Measurements from ENCODE around the gene MSI2. TPM values are rescaled to one million over a fixed set of nuclear protein-coding genes. Genes with fewer than 3 reads are reported as not detected.

MSI2 gene
- total and polyA plus RNA-seq, 9 of the 15 experiments (the other 6 are each of a cell fraction or from before 2014, with no cell fraction given): 4.6 to 61.8 (median 42.4) TPM

DNA sequence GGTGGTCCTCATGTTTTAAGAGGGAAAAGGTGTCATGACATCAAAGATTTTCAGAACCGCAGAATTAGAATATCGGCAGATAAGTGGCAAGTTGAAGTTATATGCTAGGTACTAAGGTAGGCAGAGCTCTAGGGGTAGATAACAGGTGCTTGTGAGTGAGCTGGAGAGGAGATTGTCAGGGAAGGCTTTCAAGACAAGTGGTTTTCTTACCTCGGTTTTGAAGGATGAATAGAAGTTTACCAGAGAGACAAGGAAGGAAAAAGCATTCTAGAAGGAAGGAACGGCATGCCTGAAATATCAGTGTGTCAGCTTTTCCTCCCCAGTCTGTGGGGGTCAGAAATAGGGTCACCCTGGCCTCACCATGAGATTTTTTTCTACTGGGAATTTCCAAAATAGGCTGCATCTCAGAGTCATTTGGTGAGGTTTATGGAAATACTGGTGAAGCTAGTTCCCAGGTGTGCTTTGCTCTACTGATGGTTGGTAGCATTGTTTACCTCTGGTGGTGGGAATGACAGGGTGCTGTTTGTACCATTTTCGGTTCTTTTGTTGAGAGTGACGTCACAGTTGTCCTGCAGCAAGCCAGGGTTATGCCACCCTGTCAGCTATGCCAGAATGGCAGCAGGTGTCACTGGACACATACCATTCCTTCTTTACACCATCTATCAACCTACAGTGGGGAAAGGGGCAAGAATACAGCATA is 112.5 kb downstream of the MSI2 start (continued):
- TF ChIP-seq, protein P1, sequence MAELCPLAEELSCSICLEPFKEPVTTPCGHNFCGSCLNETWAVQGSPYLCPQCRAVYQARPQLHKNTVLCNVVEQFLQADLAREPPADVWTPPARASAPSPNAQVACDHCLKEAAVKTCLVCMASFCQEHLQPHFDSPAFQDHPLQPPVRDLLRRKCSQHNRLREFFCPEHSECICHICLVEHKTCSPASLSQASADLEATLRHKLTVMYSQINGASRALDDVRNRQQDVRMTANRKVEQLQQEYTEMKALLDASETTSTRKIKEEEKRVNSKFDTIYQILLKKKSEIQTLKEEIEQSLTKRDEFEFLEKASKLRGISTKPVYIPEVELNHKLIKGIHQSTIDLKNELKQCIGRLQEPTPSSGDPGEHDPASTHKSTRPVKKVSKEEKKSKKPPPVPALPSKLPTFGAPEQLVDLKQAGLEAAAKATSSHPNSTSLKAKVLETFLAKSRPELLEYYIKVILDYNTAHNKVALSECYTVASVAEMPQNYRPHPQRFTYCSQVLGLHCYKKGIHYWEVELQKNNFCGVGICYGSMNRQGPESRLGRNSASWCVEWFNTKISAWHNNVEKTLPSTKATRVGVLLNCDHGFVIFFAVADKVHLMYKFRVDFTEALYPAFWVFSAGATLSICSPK (IDR thresholded peaks at IDR 0.05; ENCODE audit: borderline replicate concordance): no peak

DNA sequence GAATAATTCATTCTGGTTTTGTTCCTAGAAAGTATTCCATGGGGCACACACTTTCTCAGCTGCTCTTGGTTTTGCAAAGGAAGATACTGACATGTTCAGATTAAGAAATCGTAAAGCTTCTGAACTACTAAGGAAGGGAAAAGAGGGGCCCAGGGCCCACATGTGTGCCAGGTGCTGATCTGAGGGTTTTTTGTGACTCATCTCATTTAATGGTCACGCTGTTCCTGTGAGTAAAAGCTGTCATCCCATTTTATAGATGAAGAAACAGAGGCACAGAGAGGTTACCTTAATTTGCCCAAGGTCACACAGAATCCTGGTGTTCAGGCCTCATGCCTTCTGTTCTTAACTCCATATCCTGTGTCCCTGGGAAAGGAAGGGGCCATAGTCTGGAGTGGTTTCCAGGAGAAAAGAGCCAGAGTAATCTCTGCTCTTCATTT is 113.2 kb downstream of the MSI2 start:
- WGBS (ENCODE audit: insufficient coverage, low coverage, missing lambda C conversion rate): 30% methylated on average over 2 of the region's 2 CpGs
- no peak overlapping the region for H3K27ac ChIP-seq (ENCODE audit: extremely low read depth, low read depth, low read length)
- ChIA-PET CTCF (ENCODE audit: low intra/inter-chr PET ratio) (no interaction called here), POLR2A (interaction anchor here (0.9 kb wide), 1 partner anchor 10 kb away, joined by 3 read pairs; no protein-coding TSS in a partner anchor)
- H3K4me3 ChIP-seq: no peak overlapping the region
- H3K79me2 ChIP-seq (ENCODE audit: control insufficient read depth, insufficient read depth, low read length): peaks cover 54% of the 10 kb centered on the region
- intact Hi-C loops (cut with micrococcal nuclease): no loop called here
- H3K4me2 ChIP-seq (ENCODE audit: insufficient read depth, low read length): no peak overlapping the region
- H3K9me1 ChIP-seq (ENCODE audit: control insufficient read depth, insufficient read depth, low read length): no peaks in the 10 kb centered on the region
- no peak overlapping the region for H2AFZ ChIP-seq (ENCODE audit: low read depth, low read length)
- no peaks in the 10 kb centered on the region for H3K36me3 ChIP-seq (ENCODE audit: control insufficient read depth, insufficient read depth, low read length)
- ATAC-seq (no peak), DNase-seq (ENCODE audit: extremely low read depth in 1 of 4, low spot score in 3 of 4) (no peak), FAIRE-seq (no peak)
- H3K4me1 ChIP-seq (replicated peaks in 1 of 2; ENCODE audit: control insufficient read depth in 2 of 2, insufficient read depth in 2 of 2, low read length in 2 of 2): peaks cover 20 to 52% of the 10 kb centered on the region in 2 experiments
- no TSS peak for BruUV-seq (replicated peaks)
- H3K9ac ChIP-seq (ENCODE audit: insufficient read depth in 1 of 2, low read depth in 2 of 2, low read length in 2 of 2): no peak overlapping the region
- no peaks in the 10 kb centered on the region for H4K20me1 ChIP-seq (replicated peaks; ENCODE audit: control insufficient read depth, insufficient read depth, low read length)
- H3K27me3 ChIP-seq (ENCODE audit: control insufficient read depth in 2 of 2, insufficient read depth in 2 of 2, low read length in 2 of 2): no peaks in the 10 kb centered on the region
- in situ Hi-C loops (cut with MboI): no loop called here
- 0 out of 2 replicates have a peak, but pooled peaks cover 7% of the 10 kb centered on the region for H3K9me3 ChIP-seq (replicated peaks; ENCODE audit: control insufficient read depth, insufficient read depth, low read depth, low read length)
- TF ChIP-seq KHSRP (IDR thresholded peaks at IDR 0.05) (no peak), POLR2G (IDR thresholded peaks at IDR 0.05; ENCODE audit: low read depth, low read length) (no peak), SPI1 (IDR thresholded peaks at IDR 0.05; ENCODE audit: borderline replicate concordance, low read depth, low read length) (no peak), MXI1 (IDR thresholded peaks at IDR 0.05; ENCODE audit: low read depth, low read length) (no peak), ZNF224 (CRISPR knock-in tag; IDR thresholded peaks at IDR 0.05) (no peak), DACH1 (IDR thresholded peaks at IDR 0.05; ENCODE audit: partially characterized antibody) (no peak), ZNF124 (CRISPR knock-in tag; IDR thresholded peaks at IDR 0.05) (no peak), RBM14 (IDR thresholded peaks at IDR 0.05; ENCODE audit: borderline replicate concordance, insufficient read depth, low read depth, low read length) (no peak), ADNP (tag; IDR thresholded peaks at IDR 0.05) (peak; percentile 58; the same call in 1 of the 2 replicates), CREBBP (IDR thresholded peaks at IDR 0.05; ENCODE audit: low read depth, low read length) (no peak), KLF1 (tag; IDR thresholded peaks at IDR 0.05) (no peak), KLF6 (CRISPR knock-in tag; IDR thresholded peaks at IDR 0.05; ENCODE audit: borderline replicate concordance) (no peak)
- TF ChIP-seq, protein P2, sequence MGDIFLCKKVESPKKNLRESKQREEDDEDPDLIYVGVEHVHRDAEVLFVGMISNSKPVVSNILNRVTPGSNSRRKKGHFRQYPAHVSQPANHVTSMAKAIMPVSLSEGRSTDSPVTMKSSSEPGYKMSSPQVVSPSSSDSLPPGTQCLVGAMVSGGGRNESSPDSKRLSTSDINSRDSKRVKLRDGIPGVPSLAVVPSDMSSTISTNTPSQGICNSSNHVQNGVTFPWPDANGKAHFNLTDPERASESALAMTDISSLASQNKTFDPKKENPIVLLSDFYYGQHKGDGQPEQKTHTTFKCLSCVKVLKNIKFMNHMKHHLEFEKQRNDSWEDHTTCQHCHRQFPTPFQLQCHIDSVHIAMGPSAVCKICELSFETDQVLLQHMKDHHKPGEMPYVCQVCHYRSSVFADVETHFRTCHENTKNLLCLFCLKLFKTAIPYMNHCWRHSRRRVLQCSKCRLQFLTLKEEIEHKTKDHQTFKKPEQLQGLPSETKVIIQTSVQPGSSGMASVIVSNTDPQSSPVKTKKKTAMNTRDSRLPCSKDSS (IDR thresholded peaks at IDR 0.05; ENCODE audit: low read depth, partially characterized antibody): no peak

All from K562 (cell line).